DMS53 treated with DMSO at 0.1 percent for 48 hours (cell line): ENCODE data around the gene INPP5A.

ENCODE experiments used
- DNase-seq: peaks from one replicate; lab custom pipeline; 2025; ENCODE audit not compliant: unreplicated experiment; lab: John Stamatoyannopoulos, UW

INPP5A gene

GRCh38 chr10:132577350-132578003, 39.9 kb downstream of the INPP5A start:
- no peak for DNase-seq

- DNase-seq, result no peak
Observed at GRCh38 chr10:132578287-132578951, 40.8 kb downstream of the INPP5A start.

GRCh38 chr10:132579027-132579859, 41.7 kb downstream of the INPP5A start:
- no peak for DNase-seq

- no peak for DNase-seq
Observed at GRCh38 chr10:132580143-132580542, 42.6 kb downstream of the INPP5A start.

GRCh38 chr10:132580617-132581016, 43.0 kb downstream of the INPP5A start:
- DNase-seq, result no peak

- no peak for DNase-seq
Observed at GRCh38 chr10:132582137-132582536, 44.5 kb downstream of the INPP5A start.

GRCh38 chr10:132582771-132583170, 45.2 kb downstream of the INPP5A start:
- DNase-seq, result no peak

- DNase-seq, result no peak
Observed at GRCh38 chr10:132583456-132583855, 45.9 kb downstream of the INPP5A start.

- no peak for DNase-seq
Observed at GRCh38 chr10:132584081-132584480, 46.5 kb downstream of the INPP5A start.

GRCh38 chr10:132585732-132586722, 48.4 kb downstream of the INPP5A start:
- no peak for DNase-seq

- no peak for DNase-seq
Observed at GRCh38 chr10:132586739-132587138, 49.2 kb downstream of the INPP5A start.

- no peak for DNase-seq
Observed at GRCh38 chr10:132587175-132587574, 49.6 kb downstream of the INPP5A start.

- DNase-seq, result no peak
Observed at GRCh38 chr10:132588301-132589013, 50.9 kb downstream of the INPP5A start.

GRCh38 chr10:132589015-132589414, 51.4 kb downstream of the INPP5A start:
- DNase-seq, result no peak

- no peak for DNase-seq
Observed at GRCh38 chr10:132589681-132590080, 52.1 kb downstream of the INPP5A start.

- no peak for DNase-seq
Observed at GRCh38 chr10:132590094-132590751, 52.6 kb downstream of the INPP5A start.

GRCh38 chr10:132590752-132591121, 53.1 kb downstream of the INPP5A start:
- no peak for DNase-seq

- DNase-seq, result no peak
Observed at GRCh38 chr10:132591166-132591971, 53.8 kb downstream of the INPP5A start.
